GM12873 (cell line): ENCODE data around the gene KCNJ10.

Source experiments
- CTCF ChIP-seq: IDR thresholded peaks from 2 replicates; pipeline ENCODE4 v1.5.1; 2012; ENCODE audit warnings: low read depth, mild to moderate bottlenecking, moderate library complexity, low read length, control low read depth; ENCODE audit not compliant: insufficient read depth; ENCODE audit errors: missing control alignments

KCNJ10 gene

DNA sequence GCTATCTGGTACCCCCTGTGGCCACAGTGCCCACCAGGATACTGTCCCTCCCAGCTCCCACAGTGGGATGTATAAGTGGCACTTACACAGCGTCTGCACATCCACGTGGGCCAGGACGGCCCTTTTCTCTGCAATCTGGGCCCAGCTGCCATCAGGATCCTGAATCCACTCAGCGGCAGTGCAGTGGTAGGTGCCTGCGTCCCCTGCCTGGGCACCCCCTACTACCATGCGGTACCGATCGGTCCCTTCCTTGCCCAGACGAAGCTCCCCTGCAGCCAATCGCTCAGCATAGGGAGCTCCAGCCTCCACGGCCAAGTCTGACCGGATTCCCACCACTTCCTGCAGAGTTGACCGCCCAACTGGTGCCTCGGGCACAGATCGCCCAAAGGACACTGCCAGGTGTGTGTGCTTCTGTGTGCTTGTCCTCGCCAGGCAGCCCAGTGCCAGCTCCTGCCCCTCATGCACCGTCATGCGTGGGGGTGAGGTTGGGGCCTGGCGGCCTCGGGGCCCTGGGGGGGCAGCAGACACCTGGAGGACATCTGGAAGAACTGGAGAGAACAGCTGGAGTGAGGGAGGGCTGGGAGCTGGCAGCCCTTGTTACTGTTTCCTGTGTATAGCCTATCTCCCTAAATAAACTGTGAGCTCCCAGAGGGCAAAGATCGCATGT lies 23.8 kb upstream of the KCNJ10 start:
- no peak for TF ChIP-seq CTCF

- no peak for TF ChIP-seq CTCF
These were observed 23.1 kb upstream of the KCNJ10 start for GRCh38 chr1:160093069-160093395.

- no peak for TF ChIP-seq CTCF
These were observed 22.6 kb upstream of the KCNJ10 start for GRCh38 chr1:160092366-160093068.

DNA sequence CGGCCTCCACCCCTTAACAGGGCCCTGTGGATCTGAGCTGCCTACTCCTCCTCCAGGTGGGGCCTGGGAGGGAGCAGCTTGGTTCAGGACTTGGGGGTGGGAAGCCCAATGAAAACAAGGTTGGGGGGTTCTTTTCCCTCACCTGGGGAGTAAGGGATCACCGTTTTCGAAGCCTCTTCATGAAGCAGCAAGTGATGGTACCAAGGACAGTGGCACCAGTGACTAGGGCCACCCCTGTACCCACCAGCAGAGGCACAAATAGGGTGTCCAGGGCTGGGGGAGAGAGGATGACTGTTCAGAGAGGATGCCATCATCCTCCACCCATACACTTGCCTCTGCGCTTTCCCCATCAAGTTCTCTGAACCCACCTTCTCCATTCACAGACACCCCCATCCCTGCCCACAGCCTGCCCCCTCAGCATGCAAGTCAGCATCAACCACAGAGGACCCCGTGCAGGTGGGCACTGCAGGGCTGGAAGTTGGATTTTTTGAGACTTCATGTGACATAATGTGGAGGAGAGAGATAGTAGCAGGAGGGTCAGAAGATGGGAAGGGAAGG lies 21.8 kb upstream of the KCNJ10 start:
- no peak for TF ChIP-seq CTCF

- TF ChIP-seq CTCF, result no peak
These were observed 20.8 kb upstream of the KCNJ10 start for GRCh38 chr1:160090760-160091159.

DNA sequence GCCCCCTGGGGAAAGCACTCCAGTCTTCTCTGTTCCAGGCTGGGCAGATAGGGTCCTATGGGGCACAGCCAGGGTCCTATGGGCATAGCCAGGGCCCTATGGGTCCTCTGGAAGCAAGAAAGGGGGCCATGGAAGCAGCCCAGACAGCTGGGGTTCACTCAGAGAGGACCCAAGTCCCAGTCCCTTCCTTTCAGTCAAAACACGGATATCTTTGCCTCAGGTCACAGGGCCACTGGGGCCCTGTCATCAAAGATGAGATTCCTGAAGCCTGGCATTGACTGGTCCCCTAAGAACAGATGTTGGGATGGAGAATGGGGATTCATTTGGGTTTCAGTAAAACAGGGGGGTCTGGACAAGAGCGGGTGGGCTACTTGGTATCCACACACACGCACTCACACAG lies 19.9 kb upstream of the KCNJ10 start:
- no peak for TF ChIP-seq CTCF

GRCh38 chr1:160087118-160087662 lies 17.2 kb upstream of the KCNJ10 start:
- no peak for TF ChIP-seq CTCF
